GM18507 (cell line): ENCODE measurements around the gene CRHR2.
"Not testable (repeated sequence)": the region's sequence is repeated elsewhere in the genome, so short reads cannot be mapped to it uniquely, and the experiment has no call there.

Source experiments
- DNase-seq: peaks from one replicate; pipeline ENCODE4 v3.0.0; 2011; ENCODE audit warnings: low read depth; ENCODE audit not compliant: insufficient read length; ENCODE audit errors: extremely low spot score
- FAIRE-seq: peaks from 2 replicates; lab custom pipeline; 2011; peaks lifted over from hg19 to GRCh38; lab: Jason Lieb, UNC

The CRHR2 gene

DNA sequence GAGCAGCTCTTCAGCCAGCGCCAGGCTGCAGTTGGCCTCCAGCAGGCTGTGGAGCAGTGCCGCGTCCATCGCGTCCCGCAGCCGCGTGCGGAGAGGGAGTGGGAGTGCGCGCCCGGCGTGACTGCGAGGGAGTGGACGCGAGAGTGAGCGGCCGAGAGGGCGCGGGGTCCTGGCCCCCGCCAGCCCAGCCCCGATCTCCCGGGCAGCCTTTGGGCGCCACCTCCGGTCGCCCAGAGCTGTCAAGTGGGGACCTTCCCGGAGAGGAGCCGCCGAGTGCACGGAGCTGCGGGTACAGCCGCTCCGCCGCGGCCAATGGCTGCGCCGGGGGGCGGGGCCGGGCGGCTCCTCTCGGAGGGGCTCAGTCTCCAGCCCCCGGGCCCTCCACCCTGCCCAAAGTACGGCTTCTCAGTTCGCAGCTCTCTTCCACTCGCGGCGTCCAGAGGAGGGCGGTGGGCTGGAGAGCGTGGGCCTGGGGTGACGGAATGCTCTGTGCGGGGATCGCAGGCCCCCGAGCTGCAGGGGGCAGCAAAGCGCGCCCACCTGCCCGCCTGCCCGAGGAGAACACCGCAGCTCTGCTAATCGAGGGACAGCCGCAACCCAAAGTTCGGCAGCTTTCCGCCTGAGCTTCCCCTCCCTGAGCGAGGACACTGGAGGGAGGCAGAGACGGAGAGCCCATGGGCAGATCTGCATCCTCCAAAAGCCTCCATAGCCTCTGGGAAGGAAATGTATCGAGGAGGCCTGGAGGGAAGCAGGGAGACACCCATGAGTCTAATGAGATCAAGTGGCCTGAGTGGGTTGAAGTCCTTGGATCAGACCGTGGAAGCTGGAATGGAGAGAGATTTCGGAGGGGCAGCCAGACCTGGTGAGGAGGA is at the start of gene CRHR2:
Gene CRHR2, minus strand, starts transcription at position 245 of the 872 bp plus-strand sequence. Its CDS starts 176 bp downstream, at position 69.
- FAIRE-seq (no peak), DNase-seq (no peak)

DNA sequence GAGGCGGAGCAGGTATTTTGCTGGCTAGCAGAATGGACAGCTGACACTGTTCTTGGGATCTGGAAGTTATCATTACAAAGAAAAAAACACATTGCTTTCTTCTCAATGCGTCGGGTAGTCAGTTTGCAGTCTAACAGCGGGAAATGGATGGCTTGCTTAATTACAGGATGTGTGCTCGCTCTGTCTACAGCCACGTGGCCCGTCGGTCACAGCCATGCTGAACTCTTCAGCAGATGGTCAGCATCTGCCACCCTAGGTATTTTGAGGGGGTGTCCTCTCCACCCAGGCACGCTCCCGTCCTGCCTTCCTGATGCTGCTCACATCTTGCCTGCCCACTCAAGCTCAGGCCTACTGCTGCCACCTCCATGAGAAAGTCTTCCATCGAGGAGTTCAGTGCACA is 49.3 kb upstream of the CRHR2 start:
- DNase-seq (no peak), FAIRE-seq (no peak)

DNA sequence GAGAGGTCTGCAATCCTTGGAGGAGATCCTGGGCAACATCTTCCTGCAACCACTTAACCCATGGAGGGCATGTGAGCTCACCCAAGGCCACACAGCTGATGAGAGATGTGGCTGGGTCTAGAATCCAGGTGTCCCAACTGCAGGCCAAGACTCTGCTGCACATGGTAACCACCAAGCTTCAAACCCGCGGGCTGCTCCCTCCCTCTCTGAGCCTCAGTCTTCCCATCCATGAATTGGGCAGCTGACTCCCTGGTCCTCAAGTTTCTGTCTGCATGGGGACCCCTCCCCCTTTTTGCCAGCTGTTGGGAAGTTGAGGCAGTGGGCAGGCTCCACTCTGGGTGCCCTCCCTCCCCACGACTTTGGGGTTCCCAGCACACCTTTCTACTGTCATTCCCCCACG is 48.7 kb upstream of the CRHR2 start:
- DNase-seq (no peak), FAIRE-seq (no peak)

DNA sequence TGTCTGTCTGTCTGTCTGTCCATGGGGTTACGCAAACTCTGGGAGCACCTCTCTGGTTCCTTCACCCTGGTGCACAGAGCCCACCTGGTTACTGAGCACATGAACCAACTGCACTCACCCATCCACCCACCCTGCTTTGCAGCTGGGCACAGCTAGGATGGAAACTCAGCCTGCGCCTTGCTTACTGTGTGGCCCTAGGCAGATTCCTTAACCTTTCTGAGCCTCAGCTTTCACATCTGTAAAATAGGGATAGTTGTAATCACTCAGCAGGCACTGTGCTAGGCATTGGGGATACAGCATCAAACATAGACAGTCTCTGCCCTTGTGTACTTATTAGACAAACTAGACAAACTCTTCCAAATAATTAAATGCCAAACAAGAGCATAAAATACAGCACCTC is 47.8 kb upstream of the CRHR2 start:
- no peak for FAIRE-seq

DNA sequence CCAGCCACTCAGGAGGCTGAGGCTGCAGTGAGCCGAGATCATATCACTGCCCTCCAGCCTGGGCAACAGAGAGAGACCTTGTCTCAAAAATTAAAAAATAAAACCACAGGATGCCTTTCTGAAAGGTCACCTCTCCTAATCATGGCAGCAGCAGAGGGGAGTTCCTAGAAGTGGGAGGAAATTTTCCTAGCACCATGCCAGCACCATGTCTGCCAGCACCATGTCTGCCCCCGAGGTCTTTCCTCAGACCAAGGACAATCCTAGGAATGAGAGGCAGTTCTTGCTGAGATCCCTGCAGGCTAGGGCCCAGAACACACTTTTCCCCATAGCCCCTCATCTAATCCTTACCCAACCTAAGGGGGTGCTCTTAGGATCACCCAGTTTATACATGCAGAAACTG is 47.4 kb upstream of the CRHR2 start:
- no peak for FAIRE-seq
- DNase-seq, result no peak

More for the DNA sequence above, 47.8 kb upstream of the CRHR2 start:
- DNase-seq, result no peak

DNA sequence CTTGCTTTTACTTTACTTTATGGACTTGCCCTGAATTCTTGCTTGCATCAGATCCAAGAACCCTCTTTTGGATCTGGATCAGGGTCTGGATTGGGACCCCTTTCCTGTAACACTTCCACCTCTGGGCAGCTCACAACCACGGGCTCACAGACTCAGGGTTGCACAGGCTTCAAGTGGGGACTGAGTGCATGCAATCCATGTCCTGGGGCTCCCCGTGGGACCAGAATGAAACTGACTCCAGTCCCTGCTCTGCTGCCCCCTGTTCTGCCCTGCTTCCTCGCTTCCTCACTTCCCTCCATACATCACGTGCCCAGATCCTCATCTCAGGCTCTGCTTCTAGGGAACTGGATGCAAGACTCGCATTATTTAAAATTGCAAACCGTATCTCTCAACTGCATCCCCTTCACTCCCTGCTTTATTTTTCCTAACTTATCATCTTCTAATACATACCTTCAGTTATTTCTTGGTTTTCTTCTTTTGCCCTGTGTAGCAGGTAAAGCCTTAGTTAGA is 46.4 kb upstream of the CRHR2 start:
- FAIRE-seq (no peak), DNase-seq (no peak)

DNA sequence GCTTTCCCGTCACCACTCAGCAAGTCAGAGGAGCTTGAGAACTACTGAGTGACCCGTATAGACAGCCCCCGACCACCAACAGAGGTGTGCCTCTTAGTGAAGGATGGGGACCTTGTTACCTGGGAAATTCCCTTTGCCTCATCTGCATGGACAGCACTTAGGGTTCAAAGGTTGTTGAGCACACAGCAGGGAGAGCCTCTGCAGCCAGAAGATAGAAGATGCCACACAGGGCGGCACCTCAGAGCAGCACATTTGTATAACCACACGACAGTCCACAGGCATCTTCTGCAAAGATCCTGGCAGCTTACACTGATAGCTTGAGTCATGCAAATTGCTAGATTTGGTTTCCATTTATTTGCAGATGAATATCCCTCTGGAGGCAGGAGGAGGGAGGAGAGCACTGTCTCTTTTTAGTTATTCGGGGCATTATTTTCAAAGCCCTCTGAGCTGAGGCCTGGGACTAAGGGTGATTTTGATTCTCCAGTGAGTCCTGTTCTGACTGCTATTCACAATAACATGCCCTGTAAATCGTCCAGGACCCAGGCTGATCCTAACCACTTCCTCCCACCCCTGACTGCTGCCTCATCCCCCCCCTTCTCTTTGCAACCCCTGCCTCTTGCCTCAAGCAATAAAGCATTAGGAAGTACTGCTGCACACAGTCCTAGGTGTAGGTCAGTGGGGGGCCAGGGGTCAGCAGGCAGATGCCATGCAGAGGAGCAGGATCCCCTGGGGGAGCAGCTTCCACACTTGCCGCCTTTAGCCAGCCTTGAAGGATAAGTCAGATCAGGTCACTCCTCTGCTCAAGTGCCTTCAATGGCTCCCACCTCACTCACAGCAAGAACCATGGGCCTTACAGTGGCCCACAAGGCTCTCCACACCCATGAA is 45.0 kb upstream of the CRHR2 start:
- FAIRE-seq (peak; percentile 42), DNase-seq (no peak)

DNA sequence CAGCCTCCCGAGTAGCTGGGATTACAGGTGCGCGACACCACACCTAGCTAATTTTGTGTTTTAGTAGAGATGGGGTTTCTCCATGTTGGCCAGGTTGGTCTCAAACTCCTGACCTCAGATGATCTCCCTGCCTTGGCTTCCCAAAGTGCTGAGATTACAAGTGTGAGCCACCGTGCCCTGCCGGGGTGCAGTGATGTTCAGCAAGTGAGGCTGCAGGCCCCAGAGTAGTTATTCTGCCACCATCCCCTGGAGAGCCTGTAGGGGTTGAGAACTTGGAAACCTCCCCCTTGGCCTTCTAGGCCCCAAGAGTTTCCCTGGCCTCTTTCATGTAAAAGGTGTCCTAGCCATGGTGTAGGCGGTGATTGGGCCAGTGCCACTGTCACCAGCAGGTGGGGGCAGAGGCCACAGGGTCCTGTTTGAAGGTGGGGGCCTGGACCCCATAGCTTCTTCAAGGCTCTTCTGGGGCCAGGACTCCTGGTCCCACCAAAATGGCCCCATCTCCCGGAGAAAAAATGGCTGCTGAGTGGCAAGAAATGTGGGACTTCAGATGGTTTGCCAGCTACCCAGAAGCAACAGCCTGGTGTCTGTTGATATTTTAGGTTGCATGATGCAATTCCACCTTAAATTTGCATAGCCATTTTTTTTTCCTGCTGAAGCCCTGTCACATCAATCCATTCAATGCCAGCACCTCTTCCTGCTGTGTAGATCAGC is 44.2 kb upstream of the CRHR2 start:
- DNase-seq (no peak), FAIRE-seq (no peak)

DNA sequence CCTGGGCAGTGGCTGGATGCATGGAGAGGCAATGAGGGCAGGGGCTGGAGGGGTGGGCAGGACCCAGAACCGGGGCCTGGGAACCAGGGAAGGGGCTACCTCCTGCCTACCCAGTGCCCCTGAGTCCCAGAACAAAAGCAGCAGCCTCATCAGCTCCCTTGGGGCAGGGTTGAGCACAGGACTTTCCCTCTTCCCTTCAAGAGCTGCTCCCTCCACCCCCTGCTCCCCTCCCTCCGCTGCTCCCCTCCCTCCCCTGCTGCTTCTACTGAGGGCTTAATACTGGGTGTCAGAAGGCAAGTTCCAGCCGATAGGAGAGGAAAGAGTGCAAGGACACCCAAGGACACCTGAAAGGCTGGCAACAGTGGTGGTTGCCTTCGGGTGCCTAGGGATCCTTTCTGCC is 41.5 kb upstream of the CRHR2 start:
- DNase-seq, result no peak
- FAIRE-seq, result no peak

DNA sequence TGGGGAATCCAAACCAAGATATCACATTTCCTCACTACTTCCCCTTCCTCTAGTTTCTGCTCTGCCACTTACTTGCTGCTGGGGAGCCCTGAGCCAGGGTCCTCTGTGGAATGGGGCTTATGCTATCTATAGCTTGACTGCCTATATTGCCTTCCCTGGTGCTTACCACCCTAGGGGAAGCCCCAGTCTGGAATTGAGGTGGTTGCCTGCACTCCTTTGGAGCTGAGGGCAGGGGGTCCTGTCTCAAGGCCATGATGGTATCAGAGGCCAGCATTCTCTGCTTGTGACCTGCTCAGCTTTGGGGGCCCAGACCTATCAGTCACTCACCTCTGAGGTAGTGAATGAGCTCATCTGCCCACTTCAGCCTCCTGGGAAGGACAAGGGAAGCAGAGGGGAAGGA is 40.4 kb upstream of the CRHR2 start:
- FAIRE-seq (no peak), DNase-seq (no peak)

DNA sequence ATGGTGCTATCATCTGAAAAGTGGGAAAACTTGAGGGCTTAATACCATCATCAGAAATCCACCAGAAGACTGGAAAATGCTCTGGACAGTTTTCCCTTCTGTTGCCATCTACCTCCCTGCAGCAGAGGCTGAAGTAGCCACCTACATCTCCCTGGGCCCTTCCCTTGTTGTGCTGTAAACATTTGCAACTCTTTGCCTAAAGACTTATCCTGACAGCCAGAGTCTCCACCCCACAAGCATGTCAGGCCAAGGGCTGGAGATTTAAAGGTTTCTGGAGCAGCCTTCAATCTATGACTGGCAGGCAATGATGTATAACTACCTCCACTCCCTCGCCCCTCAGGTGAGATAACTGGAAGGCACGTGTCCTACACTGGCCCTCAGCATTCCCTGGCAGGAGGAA is 39.9 kb upstream of the CRHR2 start:
- no peak for FAIRE-seq
- no peak for DNase-seq

DNA sequence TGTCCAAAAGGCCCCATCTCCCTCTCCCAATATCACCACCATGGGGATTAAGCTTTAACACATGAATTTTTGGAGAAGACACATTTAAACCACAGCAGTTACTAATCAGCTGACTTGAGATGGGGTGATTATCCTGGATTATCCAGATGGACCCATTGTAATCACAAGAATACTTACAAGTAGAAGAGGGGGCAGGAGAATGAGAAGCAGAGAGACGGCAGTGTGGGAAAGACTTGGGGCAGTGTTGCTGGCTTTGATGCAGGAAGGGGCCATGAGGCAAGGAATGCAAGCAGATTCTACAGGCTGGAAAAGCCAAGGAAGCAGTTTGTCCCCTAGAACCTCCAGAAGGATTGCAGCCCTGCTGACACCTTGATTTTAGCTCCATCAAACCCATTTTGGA is 39.0 kb upstream of the CRHR2 start:
- no peak for FAIRE-seq
- DNase-seq, result no peak

DNA sequence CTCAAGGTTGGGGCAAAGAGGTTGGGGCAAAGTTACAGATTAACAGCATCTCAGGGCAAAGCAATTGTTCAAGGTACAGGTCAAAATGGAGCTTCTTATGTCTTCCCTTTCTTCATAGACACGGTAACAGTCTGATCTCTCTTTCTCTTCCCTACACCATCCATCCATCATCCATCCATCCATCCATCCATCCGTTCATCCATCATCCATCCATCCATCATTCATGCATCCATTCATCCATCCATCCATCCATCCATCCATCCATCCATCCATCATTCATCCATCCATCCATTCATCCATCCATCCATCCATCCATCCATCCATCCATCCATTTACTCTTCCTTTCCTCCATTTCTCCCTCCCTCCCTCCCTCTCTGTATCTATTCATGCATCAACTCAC is 37.2 kb upstream of the CRHR2 start:
- not testable (repeated sequence) for FAIRE-seq, DNase-seq

DNA sequence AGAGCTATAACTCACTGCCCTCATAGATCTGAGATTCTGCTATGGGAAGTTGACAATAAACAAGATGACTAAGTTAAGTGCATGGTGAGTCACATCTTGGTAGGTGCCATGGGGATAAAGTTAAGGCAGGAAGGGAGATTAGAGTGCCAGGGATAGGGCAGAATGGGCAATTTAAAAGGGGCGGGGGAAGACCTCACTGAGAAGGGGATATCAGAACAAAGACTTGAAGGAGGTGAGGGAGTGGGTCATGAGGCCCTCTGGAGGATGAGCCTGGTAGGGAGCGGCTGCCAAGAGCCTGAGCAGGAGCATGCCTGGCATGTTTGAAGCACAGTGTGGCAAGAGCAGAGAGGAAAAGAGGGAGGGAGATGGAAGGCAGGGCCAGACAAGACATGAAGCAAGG is 34.9 kb upstream of the CRHR2 start:
- no peak for FAIRE-seq

DNA sequence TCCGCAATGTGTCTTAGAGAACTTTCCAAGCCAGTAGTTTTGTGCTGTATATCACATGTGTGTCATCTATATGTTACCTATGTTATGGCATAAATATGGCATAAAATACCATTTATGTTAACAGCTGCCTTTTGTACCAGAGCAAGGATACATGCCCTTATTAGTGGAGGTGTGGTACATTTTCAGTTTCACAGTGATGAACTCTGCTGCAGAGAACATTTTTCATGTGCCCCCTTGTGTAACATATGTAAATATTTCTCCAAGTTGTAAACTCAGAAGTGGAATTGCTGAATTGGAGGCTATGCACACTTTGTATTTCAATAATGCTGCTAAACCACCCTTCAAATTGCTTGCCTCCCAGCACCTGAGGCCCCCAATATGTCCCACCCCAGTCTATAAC is 31.9 kb upstream of the CRHR2 start:
- FAIRE-seq (no peak), DNase-seq (no peak)

More for the DNA sequence above, 34.9 kb upstream of the CRHR2 start:
- DNase-seq, result no peak

DNA sequence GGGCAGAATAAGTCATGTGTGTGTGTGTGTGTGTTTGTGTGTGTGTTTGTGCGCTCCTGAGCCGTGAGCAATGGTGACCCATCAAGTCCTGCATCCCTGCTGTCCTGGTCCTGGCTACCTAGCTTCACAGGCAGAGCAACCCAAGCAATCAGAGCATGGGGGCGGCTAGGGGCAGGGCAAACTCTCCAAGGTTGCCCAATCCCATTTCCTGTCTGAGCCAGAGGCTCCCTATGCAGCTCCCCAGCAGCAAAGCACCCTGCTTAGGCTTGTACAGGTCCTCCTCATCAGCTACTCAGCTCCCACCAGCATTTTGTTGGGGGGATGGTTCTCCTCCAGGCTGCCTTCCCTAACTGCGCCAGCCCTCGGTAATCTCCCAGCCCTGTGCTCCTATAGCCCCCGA is 31.1 kb upstream of the CRHR2 start:
- FAIRE-seq, result no peak
- no peak for DNase-seq

DNA sequence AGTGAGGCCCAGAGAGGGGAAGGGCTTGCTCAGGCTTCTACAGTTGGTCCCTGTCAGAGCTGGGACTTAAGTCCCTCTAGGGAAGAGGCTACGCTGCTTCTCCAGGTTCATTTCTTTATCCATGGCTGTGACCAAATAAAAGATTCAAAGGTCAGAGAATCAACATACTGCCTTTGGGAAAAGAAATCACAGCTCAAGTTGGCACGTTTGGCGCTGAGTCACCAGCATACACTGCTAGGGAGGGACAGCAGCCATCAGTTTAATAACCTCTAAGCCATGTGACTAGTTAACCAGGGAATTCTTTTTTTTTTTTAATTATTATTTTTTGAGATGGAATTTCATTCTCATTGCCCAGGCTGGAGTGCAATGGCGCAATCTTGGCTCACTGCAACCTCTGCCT is 28.4 kb upstream of the CRHR2 start:
- FAIRE-seq (no peak), DNase-seq (no peak)

DNA sequence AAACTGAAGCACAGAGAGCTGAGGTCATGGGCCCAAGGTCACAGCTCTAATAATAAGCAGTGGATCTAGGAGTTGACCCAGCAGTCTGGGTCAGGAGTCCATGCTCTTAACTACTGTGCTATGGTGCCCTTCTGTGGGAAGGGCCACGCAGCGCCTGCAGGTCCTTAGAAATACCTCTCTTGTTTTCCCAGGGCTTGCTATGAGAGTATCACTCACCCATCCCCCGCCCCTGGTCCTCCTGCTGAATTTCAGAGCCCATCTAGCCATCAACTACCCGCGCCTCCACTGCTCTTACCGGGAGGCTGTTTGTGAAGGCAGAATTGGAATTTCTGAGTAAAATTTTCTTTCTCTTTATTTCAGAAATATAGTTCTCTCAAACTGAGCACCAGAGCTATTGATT is 27.3 kb upstream of the CRHR2 start:
- DNase-seq, result no peak
- FAIRE-seq, result no peak

DNA sequence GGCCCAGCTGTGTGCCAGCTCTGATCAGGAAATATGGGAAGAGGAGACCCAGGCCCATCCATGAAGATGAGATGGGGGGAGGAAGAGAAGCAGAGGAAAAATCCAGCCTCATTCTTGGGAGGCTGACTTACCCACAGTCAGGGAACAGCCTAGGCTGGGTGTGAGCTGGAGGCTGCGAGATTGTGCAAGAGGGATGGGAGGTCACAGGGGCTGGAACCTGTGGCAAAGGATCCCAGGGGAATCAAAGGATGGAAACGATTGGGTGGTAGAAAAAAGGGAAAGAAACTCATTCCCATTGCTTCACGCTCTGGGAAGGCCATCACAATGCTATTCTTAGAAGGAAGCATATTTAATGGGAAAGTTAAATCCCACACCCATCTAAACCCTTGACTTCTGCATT is 26.7 kb upstream of the CRHR2 start:
- no peak for DNase-seq
- no peak for FAIRE-seq

DNA sequence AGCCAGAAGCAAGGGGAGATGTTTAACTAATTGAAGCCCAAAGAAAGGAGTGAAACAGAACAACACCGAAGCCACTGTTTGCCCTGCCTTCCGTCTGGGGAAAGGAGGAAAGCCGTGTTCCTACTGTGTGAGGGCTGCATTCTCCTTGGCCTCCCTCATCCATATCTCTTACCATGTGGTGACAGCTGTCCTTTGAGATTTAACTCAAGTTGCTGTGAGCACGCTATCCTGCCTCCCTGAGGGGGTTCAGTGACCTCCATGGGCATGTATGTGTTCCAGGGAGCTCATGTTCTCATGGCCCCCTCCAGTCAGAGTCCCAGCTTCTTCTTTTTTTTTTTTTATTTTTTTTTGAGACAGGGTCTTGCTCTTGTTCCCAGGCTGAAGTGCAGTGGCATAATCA is 26.2 kb upstream of the CRHR2 start:
- no peak for FAIRE-seq
- no peak for DNase-seq
